ENCODE data around the gene VIPR2.

DNA sequence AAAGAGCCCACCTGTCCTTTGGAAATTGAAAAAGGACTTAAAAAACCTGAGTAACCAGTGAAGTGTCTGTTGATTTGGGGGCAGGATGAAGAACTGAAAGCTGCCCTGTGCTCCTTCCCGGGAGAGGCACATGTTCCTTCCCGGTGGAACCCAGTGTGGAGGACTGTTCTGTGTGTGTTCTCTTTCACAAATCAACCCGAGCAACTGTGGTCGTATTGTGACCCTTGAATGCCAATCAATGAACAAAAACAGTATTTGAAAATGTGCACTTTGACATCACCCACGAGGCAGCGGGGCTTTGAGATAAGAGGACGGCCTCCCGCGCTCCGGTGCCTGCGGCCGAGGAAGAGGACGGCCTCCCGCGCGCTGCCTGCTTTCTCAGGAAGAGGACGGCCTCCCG is 139.0 kb downstream of the VIPR2 start:
- TF ChIP-seq, protein P1, sequence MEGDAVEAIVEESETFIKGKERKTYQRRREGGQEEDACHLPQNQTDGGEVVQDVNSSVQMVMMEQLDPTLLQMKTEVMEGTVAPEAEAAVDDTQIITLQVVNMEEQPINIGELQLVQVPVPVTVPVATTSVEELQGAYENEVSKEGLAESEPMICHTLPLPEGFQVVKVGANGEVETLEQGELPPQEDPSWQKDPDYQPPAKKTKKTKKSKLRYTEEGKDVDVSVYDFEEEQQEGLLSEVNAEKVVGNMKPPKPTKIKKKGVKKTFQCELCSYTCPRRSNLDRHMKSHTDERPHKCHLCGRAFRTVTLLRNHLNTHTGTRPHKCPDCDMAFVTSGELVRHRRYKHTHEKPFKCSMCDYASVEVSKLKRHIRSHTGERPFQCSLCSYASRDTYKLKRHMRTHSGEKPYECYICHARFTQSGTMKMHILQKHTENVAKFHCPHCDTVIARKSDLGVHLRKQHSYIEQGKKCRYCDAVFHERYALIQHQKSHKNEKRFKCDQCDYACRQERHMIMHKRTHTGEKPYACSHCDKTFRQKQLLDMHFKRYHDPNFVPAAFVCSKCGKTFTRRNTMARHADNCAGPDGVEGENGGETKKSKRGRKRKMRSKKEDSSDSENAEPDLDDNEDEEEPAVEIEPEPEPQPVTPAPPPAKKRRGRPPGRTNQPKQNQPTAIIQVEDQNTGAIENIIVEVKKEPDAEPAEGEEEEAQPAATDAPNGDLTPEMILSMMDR (IDR thresholded peaks at IDR 0.05) = no peak
- no peak for TF ChIP-seq POLR2A (IDR thresholded peaks at IDR 0.05)
